Epithelial cell of proximal tubule (primary cell): Measurements from ENCODE around the gene NUAK1. TPM values are rescaled to one million over a fixed set of nuclear protein-coding genes. Genes with fewer than 3 reads are reported as not detected.
"Not testable (repeated sequence)": the region's sequence is repeated elsewhere in the genome, so short reads cannot be mapped to it uniquely, and the experiment has no call there.

Experiments
- DNase-seq: peaks from one replicate; pipeline ENCODE4 v3.0.0-alpha.2; 2011; ENCODE audit warnings: low read depth
- H3K4me3 ChIP-seq: 2 replicates; pipeline ENCODE4 v1.5.1; 2011; ENCODE audit warnings: low read depth, mild to moderate bottlenecking, low read length
- CTCF ChIP-seq: conservative IDR thresholded peaks from 2 replicates; pipeline ENCODE4 v1.5.1; 2012; ENCODE audit warnings: low read depth, mild to moderate bottlenecking, low read length
- total RNA-seq: library from RNA; depleted of rRNA; stranded (reverse); fragments of >200 nt; gene quantifications from 2 replicates; pipeline ENCODE4 v1.2.3, GENCODE V29; 2015

The NUAK1 gene
- total RNA-seq, 1 donor from 2014 or later = 34.5 TPM

GRCh38 chr12:106019144-106019543 lies 119.6 kb downstream of the NUAK1 start:
- no peak for DNase-seq
- no peak for TF ChIP-seq CTCF
- H3K4me3 ChIP-seq = no peak overlapping the region

- no peak overlapping the region for H3K4me3 ChIP-seq
- DNase-seq = no peak
- no peak for TF ChIP-seq CTCF
Observed at GRCh38 chr12:106018286-106018685, 120.5 kb downstream of the NUAK1 start.

GRCh38 chr12:106016601-106017278 lies 122.0 kb downstream of the NUAK1 start:
- DNase-seq, H3K4me3 ChIP-seq: not testable (repeated sequence)

GRCh38 chr12:106015646-106016045 lies 123.1 kb downstream of the NUAK1 start:
- no peak for TF ChIP-seq CTCF
- no peak for DNase-seq
- no peak overlapping the region for H3K4me3 ChIP-seq

GRCh38 chr12:106013941-106014340 lies 124.8 kb downstream of the NUAK1 start:
- no peak overlapping the region for H3K4me3 ChIP-seq
- no peak for DNase-seq
- TF ChIP-seq CTCF = no peak

Other genes starting within 250 kb of the NUAK1 start
- 99.7 and 106 TPM in 2 replicates for gene CKAP4, start 109.1 kb upstream of the NUAK1 start, total RNA-seq
- gene TCP11L2, start 163.8 kb upstream of the NUAK1 start, total RNA-seq = 2.4 and 2.9 TPM in 2 replicates
- gene POLR3B, start 218.8 kb upstream of the NUAK1 start, total RNA-seq = 8.6 and 9.5 TPM in 2 replicates